Esophagus (tissue), 2 donors: ENCODE measurements around the gene LATS1. TPM values are rescaled to one million over a fixed set of nuclear protein-coding genes. Genes with fewer than 3 reads are reported as not detected.

ENCODE experiments used
- polyA plus RNA-seq, 2 donors: library from polyadenylated mRNA; stranded (reverse); fragments of 200-250 nt; gene quantifications; one replicate each; pipeline ENCODE4 v1.2.3, GENCODE V29; 2013
- donor health status: healthy with polysubstance abuse.
- donor health status: Bipolar disorder and iron deficiency.

Gene LATS1
- polyA plus RNA-seq, 2 donors: 4.0 to 4.8 TPM

Other genes with a start within 250 kb of the LATS1 start
- under 1 TPM; 0.20 to 0.29 TPM for gene ZC3H12D, start 233.1 kb downstream of the LATS1 start, polyA plus RNA-seq
- gene PPIL4, start 172.1 kb downstream of the LATS1 start, polyA plus RNA-seq: 10 to 100 TPM; 10.1 to 11.3 TPM
- 10 to 100 TPM; 12.9 to 21.9 TPM for gene GINM1, start 151.7 kb downstream of the LATS1 start, polyA plus RNA-seq
- 10 to 100 TPM in 1 of 2 donors, 1 to 10 TPM in 1; 6.8 to 12.1 TPM for gene KATNA1, start 69.4 kb downstream of the LATS1 start, polyA plus RNA-seq
- gene NUP43, start 28.4 kb upstream of the LATS1 start, polyA plus RNA-seq: 1 to 10 TPM; 5.7 to 9.4 TPM
- 10 to 100 TPM; 20.8 to 64.9 TPM for gene PCMT1, start 31.6 kb upstream of the LATS1 start, polyA plus RNA-seq
- 10 to 100 TPM; 20.8 to 25.6 TPM for gene LRP11, start 146.3 kb upstream of the LATS1 start, polyA plus RNA-seq
- 10 to 100 TPM; 25.1 to 72.5 TPM for gene RAET1E, start 180.0 kb upstream of the LATS1 start, polyA plus RNA-seq
- gene RAET1G, start 205.0 kb upstream of the LATS1 start, polyA plus RNA-seq: 10 to 100 TPM in 1 of 2 donors, 1 to 10 TPM in 1; 8.9 to 21.2 TPM
- 1 to 10 TPM; 1.7 to 5.4 TPM for gene ULBP2, start 223.9 kb upstream of the LATS1 start, polyA plus RNA-seq
- under 1 TPM; 0.04 to 0.31 TPM for gene ULBP1, start 245.8 kb upstream of the LATS1 start, polyA plus RNA-seq